ENCODE results near the gene FTH1.
A peak's percentile ranks its signal among the peaks of the same experiment; 100 is the strongest.
"Not testable (repeated sequence)": the region's sequence is repeated elsewhere in the genome, so short reads cannot be mapped to it uniquely, and the experiment has no call there.

Gene FTH1

DNA sequence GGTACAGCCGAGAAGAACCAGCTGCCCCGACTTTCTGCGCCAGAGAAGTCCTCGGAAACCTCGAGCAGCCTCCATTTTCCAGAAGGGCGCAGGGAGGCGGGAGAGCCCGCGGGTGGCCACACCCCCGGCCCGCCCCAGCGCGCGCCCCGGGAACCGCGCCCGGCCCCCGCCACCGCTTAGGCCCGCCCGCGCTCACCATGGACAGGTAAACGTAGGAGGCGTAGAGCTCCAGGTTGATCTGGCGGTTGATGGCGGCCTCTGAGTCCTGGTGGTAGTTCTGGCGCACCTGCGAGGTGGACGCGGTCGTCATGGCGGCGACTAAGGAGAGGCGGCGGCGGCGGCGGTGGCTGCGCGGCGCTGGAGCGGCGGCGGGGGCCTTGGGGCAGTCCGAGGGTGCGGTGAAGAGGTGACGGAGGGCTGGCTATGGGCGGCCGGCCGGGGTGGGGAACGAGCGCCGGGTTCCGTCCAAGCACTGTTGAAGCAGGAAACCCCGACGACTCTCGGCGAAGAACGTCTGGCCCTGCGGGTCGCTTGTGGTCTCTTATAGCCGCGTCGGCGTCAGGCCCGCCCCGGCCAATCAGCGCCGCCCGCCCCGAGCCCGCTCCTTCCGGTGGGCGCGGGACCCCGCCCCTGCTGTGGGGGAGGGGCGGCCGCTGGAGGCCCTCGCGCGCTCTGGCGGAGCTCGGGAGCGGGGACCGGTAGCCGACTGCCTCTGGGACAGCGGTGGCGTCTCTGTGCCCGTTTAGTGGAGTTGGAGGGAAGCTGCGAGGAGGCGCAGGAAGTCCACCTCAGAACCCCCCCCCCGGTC is at the start of gene FTH1:
TSS of gene FTH1 (minus strand) at position 519 of the 808 bp plus-strand sequence. CDS start at position 310, 209 bp downstream.
- DNase-seq, result peak; percentile 83

GRCh38 chr11:62015615-62016014 is 48.2 kb upstream of the FTH1 start:
- no peak for DNase-seq

GRCh38 chr11:62013537-62014476 is 46.4 kb upstream of the FTH1 start:
- DNase-seq, result no peak

- DNase-seq, result no peak
These were observed 45.5 kb upstream of the FTH1 start for GRCh38 chr11:62012832-62013461.

GRCh38 chr11:62012451-62012831 is 45.0 kb upstream of the FTH1 start:
- DNase-seq, result no peak

DNA sequence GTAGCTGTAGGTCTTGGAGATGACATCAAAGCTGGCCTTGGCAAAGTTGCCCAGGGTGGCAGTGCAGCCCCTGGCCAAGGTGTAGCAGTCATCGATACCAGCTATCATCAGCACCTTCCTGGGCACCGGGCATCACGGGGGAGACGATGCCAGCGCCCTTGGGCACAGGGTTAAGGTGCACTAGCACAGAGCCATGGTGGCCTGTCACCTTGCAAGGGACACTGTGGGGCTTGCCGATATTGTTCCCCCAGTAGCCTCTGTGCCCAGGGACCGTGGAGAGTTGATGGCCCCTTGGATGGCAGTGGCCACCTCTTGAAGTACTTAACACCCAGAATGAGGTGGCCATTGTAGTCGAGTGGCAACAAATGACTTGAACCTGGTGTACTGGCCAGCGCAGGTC is 44.4 kb upstream of the FTH1 start:
- no peak for DNase-seq

DNA sequence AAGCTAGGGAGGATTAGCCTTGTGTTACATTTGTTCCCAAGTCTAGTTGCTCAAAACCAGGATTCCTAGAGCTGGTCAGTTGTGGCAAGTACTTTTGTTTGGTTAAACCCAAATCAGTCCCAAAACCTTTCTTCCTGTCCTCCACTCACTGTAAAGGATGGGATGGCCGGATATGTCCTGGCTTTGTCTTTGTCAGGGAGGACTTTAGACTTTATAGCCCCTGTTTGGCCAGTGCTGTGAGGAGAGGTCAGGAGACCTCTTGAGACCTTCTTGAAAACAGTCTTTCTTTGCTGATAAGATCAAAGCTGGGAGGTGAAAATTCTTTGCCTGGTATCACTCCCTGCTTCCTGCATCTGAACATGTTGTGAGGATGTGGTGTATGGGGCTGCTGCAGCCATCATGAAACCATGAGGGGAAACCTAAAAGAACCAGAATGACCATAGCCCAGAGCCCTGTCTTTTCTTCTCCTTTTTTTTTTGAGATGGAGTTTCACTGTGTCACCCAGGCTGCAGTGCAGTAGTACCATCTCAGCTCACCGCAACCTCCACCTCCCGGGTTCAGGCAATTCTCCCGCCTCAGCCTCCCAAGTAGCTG is 43.6 kb upstream of the FTH1 start:
- DNase-seq, result no peak

- DNase-seq, result no peak
These were observed 40.8 kb upstream of the FTH1 start for GRCh38 chr11:62008193-62008592.

- DNase-seq, result no peak
These were observed 37.0 kb upstream of the FTH1 start for GRCh38 chr11:62004473-62004872.

DNA sequence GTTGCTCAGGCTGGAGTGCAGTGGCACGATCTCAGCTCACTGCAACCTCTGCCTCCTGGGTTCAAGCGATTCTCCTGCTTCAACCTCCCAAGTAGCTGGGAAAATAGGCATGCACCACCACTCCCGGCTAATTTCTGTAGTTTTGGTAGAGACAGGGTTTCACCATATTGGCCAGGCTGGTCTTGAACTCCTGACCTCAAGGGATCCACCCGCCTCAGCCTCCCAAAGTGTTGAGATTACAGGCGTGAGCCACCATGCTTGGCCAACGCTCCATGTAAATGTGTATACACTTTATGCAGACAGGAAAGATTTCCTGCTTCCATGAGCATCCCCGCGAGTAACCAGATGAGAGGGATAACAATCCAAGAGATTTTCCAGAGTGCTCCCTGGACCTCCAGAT is 34.8 kb upstream of the FTH1 start:
- not testable (repeated sequence) for DNase-seq

DNA sequence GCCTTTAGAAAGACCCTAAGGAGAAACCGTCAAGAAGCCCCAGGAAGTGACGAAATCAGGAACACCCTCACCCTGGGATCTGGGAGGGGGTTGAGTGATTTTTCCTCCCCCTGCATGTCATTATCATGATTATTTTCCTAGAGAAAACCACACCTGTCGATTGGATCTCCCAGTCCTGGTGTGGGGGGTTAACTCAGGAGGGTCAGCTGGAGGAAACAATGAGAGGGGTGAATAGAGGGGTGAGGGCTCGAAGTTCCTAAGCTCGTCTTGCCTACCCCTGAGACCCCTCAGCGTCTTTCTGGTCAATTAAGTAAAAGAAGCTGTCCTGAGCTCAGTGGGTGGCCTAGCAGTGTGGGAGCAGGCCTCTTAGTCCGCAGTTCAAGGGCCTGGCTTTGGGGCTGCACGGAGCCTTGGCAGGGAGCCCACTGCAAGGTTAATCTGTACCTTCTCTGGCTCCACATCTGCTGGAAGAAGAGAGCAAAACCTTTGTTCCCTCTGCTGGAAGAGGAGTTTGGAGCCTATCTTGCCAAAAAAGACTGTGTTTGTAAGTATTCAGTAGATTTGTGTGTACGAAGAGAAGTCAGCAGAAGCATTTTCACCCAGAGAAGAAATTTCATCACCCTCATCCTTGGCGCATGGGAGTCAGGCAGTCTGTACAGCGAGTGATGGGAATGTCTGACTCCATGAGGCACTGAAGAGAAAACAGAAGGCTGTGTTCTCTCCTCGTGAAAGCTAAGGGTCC is 34.2 kb upstream of the FTH1 start:
- no peak for DNase-seq

GRCh38 chr11:62000539-62001446 is 33.4 kb upstream of the FTH1 start:
- no peak for DNase-seq

DNA sequence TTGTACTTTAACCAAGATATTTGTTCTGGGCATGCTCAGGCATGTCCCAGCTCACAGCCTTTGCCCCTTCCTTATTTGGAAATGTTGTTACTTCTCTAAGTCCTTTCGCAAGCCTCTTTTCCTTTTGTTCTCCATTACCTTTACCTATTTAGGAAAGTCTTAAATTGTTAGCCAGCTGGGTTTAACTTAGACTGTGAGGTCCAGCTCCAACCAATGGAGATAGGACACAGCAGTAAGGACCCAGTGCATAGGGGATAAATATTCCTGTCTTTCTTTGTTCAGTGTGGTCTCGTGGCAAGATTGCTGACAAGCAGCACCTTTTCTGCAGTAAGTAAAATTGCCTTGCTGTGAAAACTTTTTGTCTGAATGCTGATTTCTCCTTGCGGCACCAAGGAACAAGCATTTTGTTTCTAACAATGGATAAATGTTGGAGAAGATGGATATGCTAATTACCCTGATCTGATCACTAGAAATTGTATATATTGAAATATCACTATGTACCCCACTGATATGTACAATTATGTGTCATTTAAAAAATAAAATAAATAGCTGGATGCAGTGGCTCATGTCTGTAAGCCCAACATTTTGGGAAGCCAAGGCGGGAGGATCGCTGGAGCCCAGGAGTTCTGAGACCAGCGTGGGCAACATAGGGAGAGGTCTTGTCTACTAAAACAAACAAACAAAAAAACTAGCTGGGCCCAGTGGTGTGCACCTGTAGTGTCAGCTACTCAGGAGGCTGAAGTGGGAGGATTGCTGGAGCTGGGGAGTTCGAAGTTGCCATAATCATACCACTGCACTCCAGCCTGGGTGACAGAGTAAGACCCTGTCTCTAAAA is 31.9 kb upstream of the FTH1 start:
- DNase-seq, result no peak

GRCh38 chr11:61996933-61997332 is 29.5 kb upstream of the FTH1 start:
- no peak for DNase-seq

GRCh38 chr11:61994981-61995380 is 27.5 kb upstream of the FTH1 start:
- DNase-seq, result no peak

- no peak for DNase-seq
These were observed 18.4 kb upstream of the FTH1 start for GRCh38 chr11:61985869-61986268.

DNA sequence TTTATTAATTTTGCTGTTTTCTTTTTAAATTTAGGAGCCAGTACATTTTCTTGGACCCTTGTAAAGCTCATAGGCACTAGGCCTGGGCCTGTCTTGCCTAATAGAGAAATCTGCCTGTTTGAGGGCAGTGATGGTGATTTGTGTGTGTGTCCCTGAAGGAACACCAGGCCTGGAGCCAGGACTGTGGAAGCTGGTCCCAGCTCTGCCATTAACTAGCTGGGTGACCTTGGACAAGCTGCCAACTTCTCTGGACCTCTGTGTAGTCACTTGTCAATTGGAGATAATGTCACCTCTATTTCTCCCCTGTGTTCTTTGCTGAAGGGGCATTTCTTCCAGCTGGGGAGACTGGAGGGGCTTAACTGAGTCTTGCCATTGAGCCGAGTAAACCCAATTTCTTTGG is 16.0 kb upstream of the FTH1 start:
- no peak for DNase-seq

- no peak for DNase-seq
These were observed 13.5 kb upstream of the FTH1 start for GRCh38 chr11:61980783-61981541.

Data from stimulated activated naive CD4-positive, alpha-beta T cell treated with Interleukin-2 at 50 U/mL for 16 hours (primary cell).